GM12878 (cell line): ENCODE measurements around the gene PLPP3. TPM values are rescaled to one million over a fixed set of nuclear protein-coding genes. Genes with fewer than 3 reads are reported as not detected.

Experiments used
- BHLHE40 ChIP-seq, 2 experiments: fragments of 450-650 bp in 1 of 2; IDR thresholded peaks; 2 replicates each; pipeline ENCODE4 v1.6.1; 2011 to 2017; ENCODE audit warnings: low read depth in 2 of 2, borderline replicate concordance in 1 of 2, improper control_type of control experiment in 1 of 2, low read length in 1 of 2, mild to moderate bottlenecking in 1 of 2
- CEBPB ChIP-seq, 2 experiments: fragments of 150-350 bp in 1 of 2; IDR thresholded peaks; 2 replicates each; pipeline ENCODE4 v1.6.1; 2012 to 2014; ENCODE audit warnings: low read depth in 2 of 2, low read length in 2 of 2, borderline replicate concordance in 1 of 2, inconsistent platforms in 1 of 2
- CREM ChIP-seq: IDR thresholded peaks from 2 replicates; pipeline ENCODE4 v1.6.1; 2014; ENCODE audit warnings: antibody characterized with exemption, low read depth
- DPF2 ChIP-seq: fragments of 450-650 bp; IDR thresholded peaks from 2 replicates; pipeline ENCODE4 v1.6.1; 2017; ENCODE audit warnings: mild to moderate bottlenecking
- ESRRA ChIP-seq: IDR thresholded peaks from 2 replicates; pipeline ENCODE4 v1.6.1; 2012; ENCODE audit warnings: mild to moderate bottlenecking, low read length, improper control_type of control experiment
- EZH2 ChIP-seq: IDR thresholded peaks from 2 replicates; pipeline ENCODE4 v1.6.1; 2012; ENCODE audit warnings: low read depth, mild to moderate bottlenecking, control low read depth, inconsistent platforms, low read length, borderline replicate concordance; ENCODE audit not compliant: control insufficient read depth
- JUNB ChIP-seq: IDR thresholded peaks from 2 replicates; pipeline ENCODE4 v1.6.1; 2016; ENCODE audit warnings: antibody characterized with exemption, mild to moderate bottlenecking
- MYC ChIP-seq: IDR thresholded peaks from 2 replicates; pipeline ENCODE4 v1.6.1; 2011; ENCODE audit warnings: mild to moderate bottlenecking, low read length, moderate library complexity, inconsistent platforms; ENCODE audit not compliant: insufficient read depth, insufficient replicate concordance, insufficient read length, severe bottlenecking
- POU2F2 ChIP-seq: IDR thresholded peaks from 3 replicates; pipeline ENCODE4 v1.6.1; 2011; ENCODE audit warnings: low read depth, mild to moderate bottlenecking, low read length, borderline replicate concordance
- RBBP5 ChIP-seq: fragments of 200-600 bp; sonication (generic); conservative IDR thresholded peaks from 2 replicates; pipeline ENCODE4 v1.6.1; 2016
- RELA ChIP-seq: fragments of 450-650 bp; IDR thresholded peaks from 2 replicates; pipeline ENCODE4 v1.8.0; 2014; ENCODE audit warnings: borderline replicate concordance; ENCODE audit not compliant: partially characterized antibody
- YY1 ChIP-seq: IDR thresholded peaks from 2 replicates; pipeline ENCODE4 v1.6.1; 2011; ENCODE audit warnings: low read depth, mild to moderate bottlenecking, low read length
- ZNF217 ChIP-seq: fragments of 450-650 bp; IDR thresholded peaks from 2 replicates; pipeline ENCODE4 v1.6.1; 2017; ENCODE audit warnings: antibody characterized with exemption, mild to moderate bottlenecking
- polyA plus RNA-seq, 11 experiments: library from polyadenylated mRNA; depleted of rRNA in 4 of 11; unstranded in 6 of 11; stranded (reverse) in 5 of 11; fragments of >200 nt; fragmentation: Nextera tagmentation in 4 of 11; fragmentation: Illumina TruSeq in 1 of 11; extraction: Ambion mirVana in 4 of 11; extraction: Trizol in 1 of 11; gene quantifications; 1 replicate in 1 of 11; 2 replicates in 10 of 11; pipeline versions ENCODE4 v1.2.1 to v1.2.3, GENCODE V29; 2011 to 2016; ENCODE audit warnings: inconsistent platforms in 2 of 11, missing spikeins in 2 of 11, low read depth in 1 of 11
- total RNA-seq, 4 experiments: library from RNA; depleted of rRNA in 3 of 4; stranded (reverse); fragments of >200 nt in 3 of 4; fragmentation: Illumina TruSeq in 1 of 4; extraction: Trizol in 1 of 4; gene quantifications; 2 replicates each; pipeline versions ENCODE4 v1.2.1 to v1.2.3, GENCODE V29; 2013 to 2021
- TF ChIP-seq, protein P1 (sequence below): fragments of 450-650 bp; IDR thresholded peaks from 2 replicates; pipeline ENCODE4 v1.6.1; 2017; ENCODE audit warnings: low read depth, mild to moderate bottlenecking, moderate library complexity
- TF ChIP-seq, protein P2 (sequence below): IDR thresholded peaks from 2 replicates; pipeline ENCODE4 v1.6.1; 2012; ENCODE audit warnings: improper control_type of control experiment, low read depth, low read length; ENCODE audit not compliant: insufficient replicate concordance
- TF ChIP-seq, protein P3 (sequence below): IDR thresholded peaks from 2 replicates; pipeline ENCODE4 v1.6.1; 2011; ENCODE audit warnings: mild to moderate bottlenecking, low read depth, low read length, moderate library complexity; ENCODE audit not compliant: insufficient replicate concordance

The PLPP3 gene
- total and polyA plus RNA-seq, 10 of the 15 experiments (the other 5 are each of a cell fraction or from before 2014, with no cell fraction given) = 6.4 to 26.8 (median 9.5) TPM

DNA sequence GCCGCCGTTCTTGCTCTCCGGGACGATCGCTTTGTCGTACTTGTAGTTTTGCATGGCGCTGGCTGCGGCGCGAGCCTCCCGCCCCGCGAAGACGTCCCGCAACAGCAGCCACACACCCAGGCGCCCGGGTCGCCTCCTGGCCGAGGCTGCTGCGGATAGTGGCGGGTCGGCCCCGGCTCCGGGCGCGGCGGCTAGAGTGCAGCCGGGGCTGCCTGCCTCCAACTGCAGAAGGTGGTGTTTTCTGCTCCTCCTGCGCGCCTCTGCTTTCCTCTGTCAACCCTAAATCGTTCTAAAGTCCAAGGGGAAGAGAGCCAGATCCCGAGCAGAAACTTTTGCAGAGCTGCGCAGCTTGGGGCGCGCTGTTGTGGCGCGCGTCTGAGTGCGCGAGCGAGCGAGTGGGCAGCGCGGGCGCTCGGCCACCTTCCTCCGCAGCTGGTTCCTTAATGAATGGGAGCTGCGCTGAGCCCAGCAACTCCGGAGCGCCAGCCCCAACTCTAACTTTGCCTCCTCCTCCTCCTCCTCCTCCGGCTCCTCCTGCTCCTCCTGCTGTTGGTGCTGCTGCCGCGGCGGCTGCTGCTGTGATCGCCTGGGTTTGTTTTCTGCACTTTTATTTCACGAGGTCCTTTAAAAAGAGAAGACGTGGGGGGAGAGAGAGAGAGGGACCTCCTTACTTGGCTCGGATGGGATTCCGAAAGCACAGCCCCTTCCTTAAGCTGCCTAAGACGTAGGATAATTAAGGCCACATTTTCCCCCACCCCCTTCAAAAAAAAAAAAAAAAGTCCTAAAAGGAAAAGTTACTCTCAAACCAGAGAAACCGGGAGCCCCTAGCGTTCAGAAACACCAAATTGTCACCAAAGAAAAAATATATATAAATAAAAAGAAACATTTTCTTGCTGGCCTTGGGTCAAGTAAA, at the start of gene PLPP3 (continued):
- no peak for TF ChIP-seq EZH2
- TF ChIP-seq, protein P1, sequence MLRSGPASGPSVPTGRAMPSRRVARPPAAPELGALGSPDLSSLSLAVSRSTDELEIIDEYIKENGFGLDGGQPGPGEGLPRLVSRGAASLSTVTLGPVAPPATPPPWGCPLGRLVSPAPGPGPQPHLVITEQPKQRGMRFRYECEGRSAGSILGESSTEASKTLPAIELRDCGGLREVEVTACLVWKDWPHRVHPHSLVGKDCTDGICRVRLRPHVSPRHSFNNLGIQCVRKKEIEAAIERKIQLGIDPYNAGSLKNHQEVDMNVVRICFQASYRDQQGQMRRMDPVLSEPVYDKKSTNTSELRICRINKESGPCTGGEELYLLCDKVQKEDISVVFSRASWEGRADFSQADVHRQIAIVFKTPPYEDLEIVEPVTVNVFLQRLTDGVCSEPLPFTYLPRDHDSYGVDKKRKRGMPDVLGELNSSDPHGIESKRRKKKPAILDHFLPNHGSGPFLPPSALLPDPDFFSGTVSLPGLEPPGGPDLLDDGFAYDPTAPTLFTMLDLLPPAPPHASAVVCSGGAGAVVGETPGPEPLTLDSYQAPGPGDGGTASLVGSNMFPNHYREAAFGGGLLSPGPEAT = peak; percentile 58
- TF ChIP-seq POU2F2 = no peak
- TF ChIP-seq DPF2 = no peak; the same call in 1 of the 2 replicates
- TF ChIP-seq, protein P2, sequence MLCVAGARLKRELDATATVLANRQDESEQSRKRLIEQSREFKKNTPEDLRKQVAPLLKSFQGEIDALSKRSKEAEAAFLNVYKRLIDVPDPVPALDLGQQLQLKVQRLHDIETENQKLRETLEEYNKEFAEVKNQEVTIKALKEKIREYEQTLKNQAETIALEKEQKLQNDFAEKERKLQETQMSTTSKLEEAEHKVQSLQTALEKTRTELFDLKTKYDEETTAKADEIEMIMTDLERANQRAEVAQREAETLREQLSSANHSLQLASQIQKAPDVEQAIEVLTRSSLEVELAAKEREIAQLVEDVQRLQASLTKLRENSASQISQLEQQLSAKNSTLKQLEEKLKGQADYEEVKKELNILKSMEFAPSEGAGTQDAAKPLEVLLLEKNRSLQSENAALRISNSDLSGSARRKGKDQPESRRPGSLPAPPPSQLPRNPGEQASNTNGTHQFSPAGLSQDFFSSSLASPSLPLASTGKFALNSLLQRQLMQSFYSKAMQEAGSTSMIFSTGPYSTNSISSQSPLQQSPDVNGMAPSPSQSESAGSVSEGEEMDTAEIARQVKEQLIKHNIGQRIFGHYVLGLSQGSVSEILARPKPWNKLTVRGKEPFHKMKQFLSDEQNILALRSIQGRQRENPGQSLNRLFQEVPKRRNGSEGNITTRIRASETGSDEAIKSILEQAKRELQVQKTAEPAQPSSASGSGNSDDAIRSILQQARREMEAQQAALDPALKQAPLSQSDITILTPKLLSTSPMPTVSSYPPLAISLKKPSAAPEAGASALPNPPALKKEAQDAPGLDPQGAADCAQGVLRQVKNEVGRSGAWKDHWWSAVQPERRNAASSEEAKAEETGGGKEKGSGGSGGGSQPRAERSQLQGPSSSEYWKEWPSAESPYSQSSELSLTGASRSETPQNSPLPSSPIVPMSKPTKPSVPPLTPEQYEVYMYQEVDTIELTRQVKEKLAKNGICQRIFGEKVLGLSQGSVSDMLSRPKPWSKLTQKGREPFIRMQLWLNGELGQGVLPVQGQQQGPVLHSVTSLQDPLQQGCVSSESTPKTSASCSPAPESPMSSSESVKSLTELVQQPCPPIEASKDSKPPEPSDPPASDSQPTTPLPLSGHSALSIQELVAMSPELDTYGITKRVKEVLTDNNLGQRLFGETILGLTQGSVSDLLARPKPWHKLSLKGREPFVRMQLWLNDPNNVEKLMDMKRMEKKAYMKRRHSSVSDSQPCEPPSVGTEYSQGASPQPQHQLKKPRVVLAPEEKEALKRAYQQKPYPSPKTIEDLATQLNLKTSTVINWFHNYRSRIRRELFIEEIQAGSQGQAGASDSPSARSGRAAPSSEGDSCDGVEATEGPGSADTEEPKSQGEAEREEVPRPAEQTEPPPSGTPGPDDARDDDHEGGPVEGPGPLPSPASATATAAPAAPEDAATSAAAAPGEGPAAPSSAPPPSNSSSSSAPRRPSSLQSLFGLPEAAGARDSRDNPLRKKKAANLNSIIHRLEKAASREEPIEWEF = no peak
- TF ChIP-seq ESRRA = no peak
- no peak for TF ChIP-seq RELA
- TF ChIP-seq JUNB = no peak
- TF ChIP-seq RBBP5 = no peak
- TF ChIP-seq YY1 = no peak
- TF ChIP-seq, protein P3, sequence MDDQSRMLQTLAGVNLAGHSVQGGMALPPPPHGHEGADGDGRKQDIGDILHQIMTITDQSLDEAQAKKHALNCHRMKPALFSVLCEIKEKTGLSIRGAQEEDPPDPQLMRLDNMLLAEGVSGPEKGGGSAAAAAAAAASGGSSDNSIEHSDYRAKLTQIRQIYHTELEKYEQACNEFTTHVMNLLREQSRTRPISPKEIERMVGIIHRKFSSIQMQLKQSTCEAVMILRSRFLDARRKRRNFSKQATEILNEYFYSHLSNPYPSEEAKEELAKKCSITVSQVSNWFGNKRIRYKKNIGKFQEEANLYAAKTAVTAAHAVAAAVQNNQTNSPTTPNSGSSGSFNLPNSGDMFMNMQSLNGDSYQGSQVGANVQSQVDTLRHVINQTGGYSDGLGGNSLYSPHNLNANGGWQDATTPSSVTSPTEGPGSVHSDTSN = no peak
- no peak for TF ChIP-seq MYC
- no peak for TF ChIP-seq CEBPB (IDR thresholded peaks at IDR 0.05; ENCODE audit: borderline replicate concordance in 1 of 2, low read depth in 2 of 2, low read length in 2 of 2)
- no peak for TF ChIP-seq CREM
- TF ChIP-seq ZNF217 = no peak
- no peak; a peak in 1 of 4 replicates for TF ChIP-seq BHLHE40 (IDR thresholded peaks at IDR 0.05; ENCODE audit: borderline replicate concordance in 1 of 2, low read depth in 2 of 2, low read length in 1 of 2)
- TF ChIP-seq, all 136 proteins: peak for 17
